Neuronal stem cell (in vitro differentiated cells): ENCODE measurements around the gene P4HA3.

Experiments used
- DNase-seq: peaks from one replicate; pipeline ENCODE4 v3.0.0-alpha.2; 2013; ENCODE audit warnings: low spot score
- H2AFZ ChIP-seq: one replicate; pipeline ENCODE4 v1.6.1; 2013; ENCODE audit warnings: mild to moderate bottlenecking, low read length, inconsistent platforms
- H2AK5ac ChIP-seq: 2 replicates; pipeline ENCODE4 v1.6.1; 2013; ENCODE audit warnings: low read depth, mild to moderate bottlenecking, inconsistent platforms, low read length, moderate library complexity, mixed read lengths
- H2BK120ac ChIP-seq: 2 replicates; pipeline ENCODE4 v1.6.1; 2013; ENCODE audit warnings: low read depth, mild to moderate bottlenecking, inconsistent platforms, low read length, moderate library complexity, mixed read lengths
- H2BK12ac ChIP-seq: one replicate; pipeline ENCODE4 v1.6.1; 2013; ENCODE audit warnings: low read length, inconsistent platforms
- H2BK15ac ChIP-seq: 2 replicates; pipeline ENCODE4 v1.6.1; 2013; ENCODE audit warnings: mild to moderate bottlenecking, low read length, inconsistent platforms, mixed read lengths
- H2BK5ac ChIP-seq: one replicate; pipeline ENCODE4 v1.6.1; 2013; ENCODE audit warnings: inconsistent platforms, mild to moderate bottlenecking, low read length, moderate library complexity
- H3K14ac ChIP-seq: one replicate; pipeline ENCODE4 v1.6.1; 2013; ENCODE audit warnings: low read length, inconsistent platforms
- H3K18ac ChIP-seq: 2 replicates; pipeline ENCODE4 v1.6.1; 2013; ENCODE audit warnings: low read length, inconsistent platforms
- H3K23ac ChIP-seq: 2 replicates; pipeline ENCODE4 v1.6.1; 2013; ENCODE audit warnings: low read depth, mild to moderate bottlenecking, mixed read lengths, low read length, inconsistent platforms; ENCODE audit not compliant: poor library complexity
- H3K27ac ChIP-seq: replicated peaks from 3 replicates; pipeline ENCODE4 v1.5.1; 2013; ENCODE audit warnings: low read length, inconsistent platforms
- H3K27me3 ChIP-seq, 3 experiments: 2 replicates each; pipeline ENCODE4 v1.6.1; 2013; ENCODE audit warnings: low read length in 3 of 3, mild to moderate bottlenecking in 2 of 3, inconsistent platforms in 1 of 3, low read depth in 1 of 3, mixed read lengths in 1 of 3, moderate library complexity in 1 of 3; ENCODE audit not compliant: control insufficient read depth in 3 of 3, insufficient read depth in 3 of 3
- H3K36me3 ChIP-seq, 2 donors: replicated peaks in 1 of 2; 2 replicates each; pipeline ENCODE4 v1.6.1; 2013; ENCODE audit warnings: low read length in 2 of 2; ENCODE audit not compliant: control insufficient read depth in 2 of 2, insufficient read depth in 2 of 2
- H3K4ac ChIP-seq: 2 replicates; pipeline ENCODE4 v1.6.1; 2013; ENCODE audit warnings: inconsistent platforms, mild to moderate bottlenecking, low read length, moderate library complexity
- H3K4me1 ChIP-seq, 2 donors: 1 replicate in 1 of 2; 2 replicates in 1 of 2; pipeline ENCODE4 v1.6.1; 2013; ENCODE audit warnings: low read length in 2 of 2, low read depth in 1 of 2; ENCODE audit not compliant: control insufficient read depth in 2 of 2, insufficient read depth in 1 of 2
- H3K4me2 ChIP-seq: one replicate; pipeline ENCODE4 v1.6.1; 2013; ENCODE audit warnings: mild to moderate bottlenecking, low read length, inconsistent platforms; ENCODE audit not compliant: insufficient read depth, poor library complexity, severe bottlenecking
- H3K4me3 ChIP-seq, 2 donors: 2 replicates each; pipeline ENCODE4 v1.5.1; 2013; ENCODE audit warnings: low read length in 2 of 2, mild to moderate bottlenecking in 2 of 2, inconsistent platforms in 1 of 2, moderate library complexity in 1 of 2
- H3K79me1 ChIP-seq: one replicate; pipeline ENCODE4 v1.6.1; 2013; ENCODE audit warnings: low read depth, mild to moderate bottlenecking, inconsistent platforms, low read length, moderate library complexity
- H3K9ac ChIP-seq: one replicate; pipeline ENCODE4 v1.6.1; 2013; ENCODE audit warnings: mild to moderate bottlenecking, low read depth, low read length, inconsistent platforms; ENCODE audit not compliant: poor library complexity
- H3K9me3 ChIP-seq, 2 donors: replicated peaks in 1 of 2; 2 replicates each; pipeline versions ENCODE3 to v1.6.1; 2013; ENCODE audit warnings: low read length in 2 of 2, mild to moderate bottlenecking in 2 of 2, inconsistent platforms in 1 of 2, low read depth in 1 of 2, mixed read lengths in 1 of 2, moderate library complexity in 1 of 2; ENCODE audit not compliant: control insufficient read depth in 2 of 2, insufficient read depth in 1 of 2
- H4K8ac ChIP-seq: one replicate; pipeline ENCODE4 v1.6.1; 2013; ENCODE audit warnings: low read depth, mild to moderate bottlenecking, inconsistent platforms, low read length, moderate library complexity
- H4K91ac ChIP-seq: one replicate; pipeline ENCODE4 v1.6.1; 2013; ENCODE audit warnings: low read length, low read depth, mild to moderate bottlenecking, inconsistent platforms; ENCODE audit not compliant: poor library complexity
- WGBS, 2 donors: extraction: QIAGEN DNeasy Blood & Tissue Kit; methylation state at CpG; one replicate each; pipeline ENCODE4 v1.1.7; 2013; ENCODE audit warnings: missing lambda C conversion rate in 2 of 2, mixed read lengths in 1 of 2; ENCODE audit not compliant: insufficient read length in 2 of 2, insufficient replicate concordance in 1 of 2; ENCODE audit errors: extremely low coverage in 2 of 2; 5-methylcytosine and 5-hydroxymethylcytosine counted together

The P4HA3 gene

DNA sequence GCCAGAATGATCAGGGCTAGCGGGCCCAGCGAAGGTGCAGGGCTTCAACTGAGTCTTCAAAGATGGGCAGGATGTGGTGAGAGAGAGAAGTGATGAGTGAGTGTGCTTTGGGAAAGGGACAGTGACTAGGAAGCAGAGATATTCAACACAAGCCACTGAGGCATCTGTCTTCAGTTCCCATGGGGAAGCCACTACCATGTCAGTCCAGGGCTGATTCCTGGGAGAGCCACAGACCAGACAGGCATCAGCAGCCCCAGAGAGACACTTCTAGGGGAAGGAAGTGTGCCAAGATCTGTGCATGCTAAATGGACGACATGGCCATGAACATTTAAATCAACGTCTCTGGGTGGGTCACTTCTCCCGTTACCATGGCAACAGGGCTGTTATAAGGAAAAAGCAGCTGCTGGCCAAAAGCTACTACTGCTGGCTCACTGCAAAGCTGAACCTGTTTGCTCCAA is 28.5 kb downstream of the P4HA3 start:
- Histone ChIP-seq H2AFZ (no peak overlapping the region), H2BK15ac (no peak overlapping the region), H3K4me3 (no peak overlapping the region), H3K36me3 (no peaks in the 10 kb centered on the region), H3K18ac (no peak overlapping the region), H2BK120ac (no peak overlapping the region), H3K79me1 (no peaks in the 10 kb centered on the region), H4K8ac (no peak overlapping the region), H3K27ac (no peak overlapping the region), H3K27me3 (peaks cover 0 to 3% (median 0%) of the 10 kb centered on the region in 3 experiments), H4K91ac (no peak overlapping the region), H3K23ac (no peak overlapping the region), H2BK5ac (no peak overlapping the region), H3K9me3 (peaks cover 0 to 2% of the 10 kb centered on the region in 2 donors), H2BK12ac (no peak overlapping the region), H2AK5ac (no peak overlapping the region), H3K4me1 (no peaks in the 10 kb centered on the region), H3K9ac (no peak overlapping the region), H3K14ac (no peak overlapping the region), H3K4me2 (no peak overlapping the region), H3K4ac (no peak overlapping the region)
- no CpG with 5 or more reads among the region's 5 CpGs for WGBS, 2 donors
- no peak for DNase-seq

GRCh38 chr11:74282421-74282820 is 29.0 kb downstream of the P4HA3 start:
- Histone ChIP-seq H3K4me1 (peaks cover 0 to 2% of the 10 kb centered on the region in 2 donors), H2AK5ac (no peak overlapping the region), H2BK15ac (no peak overlapping the region), H3K27ac (no peak overlapping the region), H3K27me3 (peaks cover 0 to 3% (median 0%) of the 10 kb centered on the region in 3 experiments), H3K9me3 (peaks cover 0 to 2% of the 10 kb centered on the region in 2 donors), H4K8ac (no peak overlapping the region), H3K23ac (no peak overlapping the region), H2AFZ (no peak overlapping the region), H4K91ac (no peak overlapping the region), H3K4me3 (no peak overlapping the region), H3K36me3 (no peaks in the 10 kb centered on the region), H3K18ac (peak overlapping the region; percentile 23), H3K9ac (no peak overlapping the region), H3K4me2 (no peak overlapping the region), H3K79me1 (no peaks in the 10 kb centered on the region), H2BK5ac (no peak overlapping the region), H2BK120ac (no peak overlapping the region), H2BK12ac (no peak overlapping the region), H3K14ac (no peak overlapping the region), H3K4ac (no peak overlapping the region)
- WGBS, 2 donors, result no CpG with 5 or more reads among the region's 3 CpGs
- no peak for DNase-seq

GRCh38 chr11:74280494-74280893 is 30.9 kb downstream of the P4HA3 start:
- Histone ChIP-seq H3K4me3 (no peak overlapping the region), H2BK12ac (no peak overlapping the region), H3K36me3 (no peaks in the 10 kb centered on the region), H2BK15ac (no peak overlapping the region), H3K4me1 (peaks cover 0 to 5% of the 10 kb centered on the region in 2 donors), H3K23ac (no peak overlapping the region), H2BK5ac (no peak overlapping the region), H3K9me3 (peaks cover 0 to 2% of the 10 kb centered on the region in 2 donors), H3K18ac (no peak overlapping the region), H3K79me1 (no peaks in the 10 kb centered on the region), H2AFZ (no peak overlapping the region), H2BK120ac (no peak overlapping the region), H3K14ac (no peak overlapping the region), H2AK5ac (no peak overlapping the region), H3K9ac (no peak overlapping the region), H3K27me3 (no peaks in the 10 kb centered on the region), H3K4ac (no peak overlapping the region), H4K8ac (no peak overlapping the region), H3K27ac (no peak overlapping the region), H3K4me2 (no peak overlapping the region), H4K91ac (no peak overlapping the region)
- no peak for DNase-seq

GRCh38 chr11:74279256-74279655 is 32.2 kb downstream of the P4HA3 start:
- Histone ChIP-seq H3K9ac (no peak overlapping the region), H2BK120ac (no peak overlapping the region), H2AK5ac (no peak overlapping the region), H3K14ac (no peak overlapping the region), H4K91ac (no peak overlapping the region), H2BK15ac (no peak overlapping the region), H3K4me2 (no peak overlapping the region), H3K9me3 (peaks cover 0 to 2% of the 10 kb centered on the region in 2 donors), H3K4me3 (no peak overlapping the region), H4K8ac (no peak overlapping the region), H3K4ac (no peak overlapping the region), H3K23ac (no peak overlapping the region), H3K27ac (no peak overlapping the region), H3K79me1 (no peaks in the 10 kb centered on the region), H3K18ac (no peak overlapping the region), H2BK12ac (no peak overlapping the region), H2AFZ (no peak overlapping the region), H3K27me3 (no peaks in the 10 kb centered on the region), H3K4me1 (peaks cover 0 to 5% of the 10 kb centered on the region in 2 donors), H3K36me3 (no peaks in the 10 kb centered on the region), H2BK5ac (no peak overlapping the region)
- WGBS, 2 donors, result no CpG with 5 or more reads among the region's 5 CpGs
- DNase-seq, result no peak
